Measurements from ENCODE around the gene SLC22A13.
"Not testable (repeated sequence)": the region's sequence is repeated elsewhere in the genome, so short reads cannot be mapped to it uniquely, and the experiment has no call there.

The SLC22A13 gene

GRCh38 chr3:38265604-38266307 is at the start of gene SLC22A13:
TSS of gene SLC22A13 (plus strand) at chr3:38265812. CDS start at chr3:38265861, 49 bp downstream.
- DNase-seq = no peak

GRCh38 chr3:38219609-38220197 is 45.9 kb upstream of the SLC22A13 start:
- no peak for DNase-seq

GRCh38 chr3:38221005-38221404 is 44.6 kb upstream of the SLC22A13 start:
- no peak for DNase-seq

- DNase-seq = no peak
These were observed 43.5 kb upstream of the SLC22A13 start for GRCh38 chr3:38222032-38222634.

GRCh38 chr3:38224357-38224756 is 41.3 kb upstream of the SLC22A13 start:
- DNase-seq = no peak

GRCh38 chr3:38226273-38226672 is 39.3 kb upstream of the SLC22A13 start:
- no peak for DNase-seq

GRCh38 chr3:38227989-38228388 is 37.6 kb upstream of the SLC22A13 start:
- DNase-seq = peak; percentile 45

- peak; percentile 25 for DNase-seq
These were observed 36.6 kb upstream of the SLC22A13 start for GRCh38 chr3:38229036-38229435.

- peak; percentile 13 for DNase-seq
These were observed 32.9 kb upstream of the SLC22A13 start for GRCh38 chr3:38232701-38233100.

GRCh38 chr3:38235466-38235865 is 30.1 kb upstream of the SLC22A13 start:
- no peak for DNase-seq

GRCh38 chr3:38238416-38239008 is 27.1 kb upstream of the SLC22A13 start:
- DNase-seq = no peak

GRCh38 chr3:38242812-38243211 is 22.8 kb upstream of the SLC22A13 start:
- not testable (repeated sequence) for DNase-seq

GRCh38 chr3:38245930-38246329 is 19.7 kb upstream of the SLC22A13 start:
- no peak for DNase-seq

GRCh38 chr3:38247366-38248035 is 18.1 kb upstream of the SLC22A13 start:
- peak; percentile 17 for DNase-seq

GRCh38 chr3:38250198-38250597 is 15.4 kb upstream of the SLC22A13 start:
- DNase-seq = no peak

GRCh38 chr3:38251197-38251596 is 14.4 kb upstream of the SLC22A13 start:
- DNase-seq = no peak

- no peak for DNase-seq
These were observed 11.9 kb upstream of the SLC22A13 start for GRCh38 chr3:38253704-38254103.

- DNase-seq = no peak
These were observed 10.7 kb upstream of the SLC22A13 start for GRCh38 chr3:38254872-38255271.

GRCh38 chr3:38255627-38256026 is 10.0 kb upstream of the SLC22A13 start:
- no peak for DNase-seq

- no peak for DNase-seq
These were observed 8.0 kb upstream of the SLC22A13 start for GRCh38 chr3:38257583-38257982.

GRCh38 chr3:38260474-38260873 is 5.1 kb upstream of the SLC22A13 start:
- DNase-seq = no peak

GRCh38 chr3:38264353-38264771 is 1.2 kb upstream of the SLC22A13 start:
- DNase-seq = no peak

GRCh38 chr3:38264779-38265178 is 833 bp upstream of the SLC22A13 start:
- DNase-seq = no peak

Measured in inflammatory macrophage treated with lipopolysaccharide for 4 hours (primary cell).